Endodermal cell (in vitro differentiated cells): Measurements from ENCODE around the gene KCNMA1. TPM values are rescaled to one million over a fixed set of nuclear protein-coding genes. Genes with fewer than 3 reads are reported as not detected.
A peak's percentile ranks its signal among the peaks of the same experiment; 100 is the strongest.

ENCODE experiments used
- DNase-seq: peaks from one replicate; pipeline ENCODE4 v3.0.0-alpha.2; 2017
- H3K27ac ChIP-seq: 2 replicates; pipeline ENCODE4 v1.5.1; 2013; ENCODE audit warnings: mild to moderate bottlenecking, low read depth, low read length, moderate library complexity
- H3K27me3 ChIP-seq: 2 replicates; pipeline ENCODE4 v1.6.1; 2013; ENCODE audit warnings: mild to moderate bottlenecking, low read length, moderate library complexity; ENCODE audit not compliant: insufficient read depth, control insufficient read depth, poor library complexity, severe bottlenecking
- H3K36me3 ChIP-seq: 2 replicates; pipeline ENCODE4 v1.7.0; 2013; ENCODE audit warnings: mild to moderate bottlenecking, low read length, moderate library complexity; ENCODE audit not compliant: control insufficient read depth, insufficient read depth
- H3K4me1 ChIP-seq: one replicate; pipeline ENCODE4 v1.7.0; 2013; ENCODE audit warnings: low read length; ENCODE audit not compliant: control insufficient read depth, insufficient read depth
- H3K4me3 ChIP-seq: 2 replicates; pipeline ENCODE4 v1.5.1; 2013; ENCODE audit warnings: mild to moderate bottlenecking, low read length, moderate library complexity
- H3K9ac ChIP-seq: 2 replicates; pipeline ENCODE4 v1.6.1; 2013; ENCODE audit warnings: mild to moderate bottlenecking, low read length, moderate library complexity; ENCODE audit not compliant: poor library complexity, severe bottlenecking; ENCODE audit errors: extremely low read depth
- H3K9me3 ChIP-seq: 2 replicates; pipeline ENCODE4 v1.6.1; 2013; ENCODE audit warnings: mild to moderate bottlenecking, low read length, moderate library complexity; ENCODE audit not compliant: control insufficient read depth
- H3K27ac Mint-ChIP-seq: 2 replicates; pipeline ENCODE4 v1.8.0; 2020; ENCODE audit warnings: mixed read lengths
- H3K27me3 Mint-ChIP-seq: 2 replicates; pipeline ENCODE4 v1.8.0; 2021; ENCODE audit warnings: mild to moderate bottlenecking, mixed read lengths; ENCODE audit not compliant: insufficient read depth
- H3K36me3 Mint-ChIP-seq: 2 replicates; pipeline ENCODE4 v1.8.0; 2020; ENCODE audit warnings: low read depth, mixed read lengths
- H3K4me1 Mint-ChIP-seq: 2 replicates; pipeline ENCODE4 v1.8.0; 2020; ENCODE audit warnings: mixed read lengths
- H3K4me3 Mint-ChIP-seq: 2 replicates; pipeline ENCODE4 v1.8.0; 2020; ENCODE audit warnings: mild to moderate bottlenecking, moderate library complexity, mixed read lengths
- H3K9me3 Mint-ChIP-seq: 2 replicates; pipeline ENCODE4 v1.8.0; 2020; ENCODE audit warnings: mild to moderate bottlenecking, mixed read lengths
- CTCF ChIP-seq: fragments of 200-600 bp; sonication (generic); conservative IDR thresholded peaks from 2 replicates; pipeline ENCODE4 v1.5.0; 2021; ENCODE audit warnings: antibody characterized with exemption, mild to moderate bottlenecking
- WGBS, 2 experiments: methylation state at CpG; one replicate each; pipeline versions ENCODE4 v1.1.5 to v1.1.7; 2013; ENCODE audit warnings: missing lambda C conversion rate in 2 of 2, mixed read lengths in 1 of 2; ENCODE audit not compliant: insufficient coverage in 1 of 2, insufficient read length in 1 of 2; 5-methylcytosine and 5-hydroxymethylcytosine counted together
- total RNA-seq, 2 donors: library from RNA; stranded (reverse); fragmentation: NEBNext Ultra II Directional in 1 of 2; extraction: Animal tissue kit (Norgen Biotek cat#: 25700) in 1 of 2; gene quantifications; 2 replicates in 1 of 2; 3 replicates in 1 of 2; pipeline ENCODE4 v1.2.1, GENCODE V29; 2021

KCNMA1 gene
- total RNA-seq, 2 donors from 2014 or later, result 0.55 to 1.3 TPM

DNA sequence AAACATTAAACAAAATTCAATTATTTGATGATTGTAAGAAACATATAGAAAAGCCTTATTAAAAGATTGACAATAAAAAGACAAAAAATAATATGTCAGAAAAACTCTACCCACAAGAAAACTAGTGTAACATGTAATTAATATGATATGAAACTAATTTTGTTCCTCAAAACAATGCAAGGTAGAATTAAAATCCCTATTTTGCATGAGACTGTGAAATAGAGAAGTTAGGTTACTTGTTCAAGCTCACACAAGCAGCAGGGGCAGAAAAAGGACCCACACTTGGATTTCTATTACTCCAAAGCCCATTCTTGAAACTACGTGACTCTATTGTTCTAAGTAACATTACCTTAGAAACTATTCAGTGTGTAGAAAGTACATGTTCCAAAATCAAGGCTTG is 96.4 kb downstream of the KCNMA1 start:
- no peaks in the 10 kb centered on the region for H3K36me3 Mint-ChIP-seq
- H3K9ac ChIP-seq, result no peak overlapping the region
- H3K27me3 Mint-ChIP-seq, result no peaks in the 10 kb centered on the region
- TF ChIP-seq CTCF, result no peak
- 100% methylated on average over 1 of the region's 1 CpG; no CpG with 5 or more reads in 1 of the 2 experiments for WGBS, 2 experiments
- DNase-seq, result no peak
- H3K27ac ChIP-seq, result no peak overlapping the region
- no peaks in the 10 kb centered on the region for H3K4me1 Mint-ChIP-seq
- no peaks in the 10 kb centered on the region for H3K9me3 Mint-ChIP-seq
- H3K9me3 ChIP-seq, result no peaks in the 10 kb centered on the region
- no peaks in the 10 kb centered on the region for H3K36me3 ChIP-seq
- H3K4me3 ChIP-seq, result no peak overlapping the region
- H3K4me1 ChIP-seq, result no peaks in the 10 kb centered on the region
- H3K4me3 Mint-ChIP-seq, result no peak overlapping the region
- no peaks in the 10 kb centered on the region for H3K27me3 ChIP-seq
- H3K27ac Mint-ChIP-seq, result no peak overlapping the region

DNA sequence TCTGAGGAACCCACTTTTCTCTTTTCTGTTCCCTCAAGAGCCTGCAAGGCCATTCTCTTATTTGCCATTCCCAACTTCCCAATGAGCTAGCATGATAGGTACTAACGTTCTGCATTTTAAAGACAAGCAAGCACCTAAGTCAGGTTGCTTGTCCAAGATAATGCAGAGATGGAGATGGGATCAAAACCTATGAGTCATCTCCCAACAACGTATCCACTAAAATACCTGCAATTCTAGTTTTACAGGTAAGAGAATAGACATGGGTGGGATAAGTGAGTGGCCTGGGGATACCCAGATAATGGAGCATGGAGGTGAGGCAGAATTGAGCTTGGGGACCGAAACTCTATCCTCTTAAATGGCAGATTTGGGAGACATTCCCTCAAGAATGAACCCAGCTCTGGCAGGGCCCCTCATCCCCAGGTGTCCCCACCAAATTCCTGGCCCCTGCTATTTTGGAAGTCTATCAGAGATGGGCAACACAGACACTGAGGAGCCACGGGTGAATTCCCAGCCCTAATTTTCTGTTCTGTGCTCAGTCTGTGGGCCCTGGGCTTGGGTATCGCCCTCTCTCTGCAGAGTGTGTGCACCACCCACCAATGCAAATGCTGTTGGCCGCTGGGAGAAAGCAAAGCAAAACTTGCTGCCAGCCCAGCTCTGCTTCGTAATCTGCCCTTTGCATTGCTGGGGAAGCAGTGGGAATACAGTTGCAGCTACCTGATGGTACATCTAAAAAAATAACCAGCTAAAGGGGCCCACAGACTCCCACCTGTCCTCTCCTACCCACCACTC is 98.3 kb downstream of the KCNMA1 start:
- Histone ChIP-seq H3K9ac (no peak overlapping the region), H3K27me3 (no peaks in the 10 kb centered on the region), H3K36me3 (no peaks in the 10 kb centered on the region), H3K4me3 (no peak overlapping the region), H3K9me3 (no peaks in the 10 kb centered on the region), H3K4me1 (no peaks in the 10 kb centered on the region), H3K27ac (no peak overlapping the region)
- Mint-ChIP-seq H3K36me3 (no peaks in the 10 kb centered on the region), H3K4me3 (no peak overlapping the region), H3K27me3 (no peaks in the 10 kb centered on the region), H3K9me3 (no peaks in the 10 kb centered on the region), H3K4me1 (no peaks in the 10 kb centered on the region), H3K27ac (no peak overlapping the region)
- TF ChIP-seq CTCF, result peak; percentile 26
- no peak for DNase-seq
- 77% methylated on average over 7 of the region's 7 CpGs; no CpG with 5 or more reads in 1 of the 2 experiments for WGBS, 2 experiments

DNA sequence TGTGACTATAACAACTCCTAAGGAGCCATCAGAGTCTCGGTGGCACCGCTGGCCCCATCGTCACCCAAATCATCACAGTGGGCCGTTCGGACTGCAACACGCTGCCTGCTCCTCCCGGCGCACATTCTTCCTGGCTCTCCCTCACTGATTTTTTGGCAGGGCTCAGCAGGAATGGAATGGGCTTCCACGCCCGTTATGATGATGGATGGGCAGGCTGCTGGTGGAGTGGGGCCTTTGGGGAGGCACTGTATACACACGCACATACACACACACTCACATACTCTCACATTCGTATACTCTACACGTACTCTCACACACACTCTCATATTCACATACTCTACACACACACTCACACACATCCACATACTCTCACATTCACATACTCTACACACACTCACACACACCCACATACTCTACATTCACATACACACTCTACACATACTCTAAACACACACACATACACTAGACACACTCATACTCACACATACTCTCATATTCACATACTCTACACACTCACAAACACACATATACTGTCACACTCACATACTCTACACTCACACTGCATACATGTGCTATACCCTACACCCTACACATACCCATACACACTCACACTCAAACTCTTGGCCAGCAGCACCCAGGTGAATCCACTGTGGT is 99.8 kb downstream of the KCNMA1 start:
- H3K4me3 Mint-ChIP-seq, result no peak overlapping the region
- no peak overlapping the region for H3K4me3 ChIP-seq
- no peaks in the 10 kb centered on the region for H3K9me3 ChIP-seq
- H3K27me3 Mint-ChIP-seq, result no peaks in the 10 kb centered on the region
- H3K9ac ChIP-seq, result no peak overlapping the region
- H3K27me3 ChIP-seq, result no peaks in the 10 kb centered on the region
- H3K36me3 Mint-ChIP-seq, result no peaks in the 10 kb centered on the region
- 89 to 95% methylated on average over 8 to 13 of the region's 13 CpGs for WGBS, 2 experiments
- no peak overlapping the region for H3K27ac Mint-ChIP-seq
- H3K4me1 ChIP-seq, result no peaks in the 10 kb centered on the region
- no peaks in the 10 kb centered on the region for H3K36me3 ChIP-seq
- no peak for TF ChIP-seq CTCF
- no peak for DNase-seq
- H3K4me1 Mint-ChIP-seq, result peaks cover 10% of the 10 kb centered on the region
- no peaks in the 10 kb centered on the region for H3K9me3 Mint-ChIP-seq
- no peak overlapping the region for H3K27ac ChIP-seq
